ENCODE measurements around the gene TBXA2R.

Gene TBXA2R

GRCh38 chr19:3618811-3619630, 12.3 kb upstream of the TBXA2R start:
- DNase-seq: no peak

- DNase-seq: peak; percentile 30
Observed at GRCh38 chr19:3618144-3618810, 11.6 kb upstream of the TBXA2R start.

GRCh38 chr19:3617463-3617862, 10.8 kb upstream of the TBXA2R start:
- DNase-seq: peak; percentile 14

GRCh38 chr19:3615524-3616135, 9.0 kb upstream of the TBXA2R start:
- no peak for DNase-seq

GRCh38 chr19:3614858-3615505, 8.3 kb upstream of the TBXA2R start:
- no peak for DNase-seq

- no peak for DNase-seq
Observed at GRCh38 chr19:3613818-3614661, 7.4 kb upstream of the TBXA2R start.

- DNase-seq: no peak
Observed at GRCh38 chr19:3612901-3613741, 6.4 kb upstream of the TBXA2R start.

- no peak for DNase-seq
Observed at GRCh38 chr19:3612330-3612729, 5.7 kb upstream of the TBXA2R start.

GRCh38 chr19:3611841-3612240, 5.2 kb upstream of the TBXA2R start:
- DNase-seq: no peak

- DNase-seq: no peak
Observed at GRCh38 chr19:3610745-3611717, 4.4 kb upstream of the TBXA2R start.

GRCh38 chr19:3609779-3610719, 3.4 kb upstream of the TBXA2R start:
- no peak for DNase-seq

- no peak for DNase-seq
Observed at GRCh38 chr19:3608750-3609322, 2.2 kb upstream of the TBXA2R start.

GRCh38 chr19:3608079-3608641, 1.5 kb upstream of the TBXA2R start:
- DNase-seq: no peak

- DNase-seq: no peak
Observed at GRCh38 chr19:3607303-3608078, 816 bp upstream of the TBXA2R start.

GRCh38 chr19:3606174-3606689, 443 bp downstream of the TBXA2R start:
- peak; percentile 15 for DNase-seq

- DNase-seq: no peak
Observed at GRCh38 chr19:3605770-3606169, 905 bp downstream of the TBXA2R start.

- DNase-seq: no peak
Observed at GRCh38 chr19:3605361-3605760, 1.3 kb downstream of the TBXA2R start.

Measured in effector CD8-positive, alpha-beta T cell (primary cell).